H9 (cell line): ENCODE results near the gene ARHGEF6. TPM values are rescaled to one million over a fixed set of nuclear protein-coding genes. Genes with fewer than 3 reads are reported as not detected.

ENCODE experiments used
- DNase-seq: peaks from one replicate; pipeline ENCODE4 v3.0.0-alpha.2; 2017
- H2AFZ ChIP-seq: one replicate; pipeline ENCODE4 v1.6.1; 2013; ENCODE audit warnings: mild to moderate bottlenecking, low read length, control low read depth, moderate library complexity
- H2AK5ac ChIP-seq: 2 replicates; pipeline ENCODE4 v1.6.1; 2013; ENCODE audit warnings: low read length, control low read depth, mixed read lengths; ENCODE audit not compliant: insufficient read length
- H2BK120ac ChIP-seq: one replicate; pipeline ENCODE4 v1.6.1; 2013; ENCODE audit warnings: low read depth, mild to moderate bottlenecking, low read length, control low read depth, inconsistent platforms; ENCODE audit not compliant: poor library complexity, severe bottlenecking
- H2BK12ac ChIP-seq: 2 replicates; pipeline ENCODE4 v1.6.1; 2013; ENCODE audit warnings: low read length, control low read depth, mixed read lengths, low read depth; ENCODE audit not compliant: insufficient read length
- H2BK15ac ChIP-seq: 2 replicates; pipeline ENCODE4 v1.6.1; 2013; ENCODE audit warnings: low read depth, low read length, control low read depth
- H2BK20ac ChIP-seq: one replicate; pipeline ENCODE4 v1.6.1; 2013; ENCODE audit warnings: low read depth, mild to moderate bottlenecking, low read length, control low read depth, inconsistent platforms; ENCODE audit not compliant: poor library complexity, severe bottlenecking
- H2BK5ac ChIP-seq: 2 replicates; pipeline ENCODE4 v1.6.1; 2013; ENCODE audit warnings: low read length, control low read depth, mixed read lengths; ENCODE audit not compliant: insufficient read length
- H3K14ac ChIP-seq: 2 replicates; pipeline ENCODE4 v1.6.1; 2013; ENCODE audit warnings: low read length, control low read depth; ENCODE audit not compliant: insufficient read depth
- H3K18ac ChIP-seq: 2 replicates; pipeline ENCODE4 v1.6.1; 2013; ENCODE audit warnings: low read depth, mild to moderate bottlenecking, mixed read lengths, low read length, control low read depth; ENCODE audit not compliant: insufficient read length
- H3K23ac ChIP-seq: 2 replicates; pipeline ENCODE4 v1.6.1; 2013; ENCODE audit warnings: low read length, control low read depth, mixed read lengths, low read depth; ENCODE audit not compliant: insufficient read length
- H3K23me2 ChIP-seq: 2 replicates; pipeline ENCODE4 v1.6.1; 2013; ENCODE audit warnings: low read depth, mild to moderate bottlenecking, mixed read lengths, low read length, control low read depth; ENCODE audit not compliant: insufficient read length, poor library complexity, severe bottlenecking
- H3K27ac ChIP-seq: 2 replicates; pipeline ENCODE4 v1.5.1; 2013; ENCODE audit warnings: low read length, control low read depth, mixed read lengths, low read depth; ENCODE audit not compliant: insufficient read length
- H3K27me3 ChIP-seq: 2 replicates; pipeline ENCODE4 v1.6.1; 2013; ENCODE audit warnings: low read length, control low read depth, inconsistent platforms; ENCODE audit not compliant: insufficient read depth
- H3K4ac ChIP-seq: 2 replicates; pipeline ENCODE4 v1.6.1; 2013; ENCODE audit warnings: low read depth, mild to moderate bottlenecking, control low read depth, inconsistent platforms, low read length, moderate library complexity
- H3K4me1 ChIP-seq: 2 replicates; pipeline ENCODE4 v1.6.1; 2013; ENCODE audit warnings: low read length, control low read depth, inconsistent platforms; ENCODE audit not compliant: insufficient read depth
- H3K4me2 ChIP-seq: 2 replicates; pipeline ENCODE4 v1.6.1; 2013; ENCODE audit warnings: low read length, control low read depth, mixed read lengths; ENCODE audit not compliant: insufficient read length, insufficient read depth
- H3K56ac ChIP-seq: 2 replicates; pipeline ENCODE4 v1.6.1; 2013; ENCODE audit warnings: low read depth, mild to moderate bottlenecking, mixed read lengths, low read length, control low read depth; ENCODE audit not compliant: insufficient read length
- H3K79me1 ChIP-seq: 2 replicates; pipeline ENCODE4 v1.6.1; 2013; ENCODE audit warnings: low read depth, mild to moderate bottlenecking, moderate library complexity, low read length, control low read depth, inconsistent platforms; ENCODE audit not compliant: insufficient read depth, poor library complexity, severe bottlenecking
- H3K79me2 ChIP-seq: 2 replicates; pipeline ENCODE4 v1.6.1; 2013; ENCODE audit warnings: low read length, control low read depth, inconsistent platforms; ENCODE audit not compliant: insufficient read depth
- H3K9ac ChIP-seq: 2 replicates; pipeline ENCODE4 v1.6.1; 2013; ENCODE audit warnings: low read length, control low read depth, mixed read lengths; ENCODE audit not compliant: insufficient read length; ENCODE audit errors: extremely low read depth
- H3K9me3 ChIP-seq: one replicate; pipeline ENCODE4 v1.6.1; 2013; ENCODE audit warnings: low read depth, low read length, inconsistent platforms; ENCODE audit not compliant: control insufficient read depth
- H3T11ph ChIP-seq: one replicate; pipeline ENCODE4 v1.6.1; 2013; ENCODE audit warnings: mild to moderate bottlenecking, low read length, control low read depth, inconsistent platforms
- H4K20me1 ChIP-seq: one replicate; pipeline ENCODE4 v1.6.1; 2013; ENCODE audit not compliant: control insufficient read depth, insufficient read length, insufficient read depth
- H4K5ac ChIP-seq: 2 replicates; pipeline ENCODE4 v1.6.1; 2013; ENCODE audit warnings: low read depth, mild to moderate bottlenecking, mixed read lengths, low read length, control low read depth; ENCODE audit not compliant: insufficient read length
- H4K8ac ChIP-seq: replicated peaks from 2 replicates; pipeline ENCODE4 v1.6.1; 2013; ENCODE audit warnings: low read length, control low read depth, mixed read lengths, low read depth; ENCODE audit not compliant: insufficient read length
- H4K91ac ChIP-seq: 2 replicates; pipeline ENCODE4 v1.6.1; 2013; ENCODE audit warnings: low read depth, mild to moderate bottlenecking, moderate library complexity, mixed read lengths, low read length, control low read depth; ENCODE audit not compliant: insufficient read length
- H3K27ac Mint-ChIP-seq, 3 experiments: 2 replicates in 2 of 3; 3 replicates in 1 of 3; pipeline ENCODE4 v1.8.0; 2020 to 2021; ENCODE audit warnings: mixed read lengths in 3 of 3, mild to moderate bottlenecking in 1 of 3, moderate library complexity in 1 of 3
- H3K27me3 Mint-ChIP-seq: 2 replicates; pipeline ENCODE4 v1.8.0; 2021; ENCODE audit warnings: low read depth, mild to moderate bottlenecking, moderate library complexity, mixed read lengths
- H3K36me3 Mint-ChIP-seq, 3 experiments: 2 replicates in 2 of 3; 3 replicates in 1 of 3; pipeline ENCODE4 v1.8.0; 2020 to 2021; ENCODE audit warnings: low read depth in 3 of 3, mixed read lengths in 3 of 3; ENCODE audit not compliant: insufficient read depth in 1 of 3
- H3K4me1 Mint-ChIP-seq, 2 experiments: 2 replicates each; pipeline ENCODE4 v1.8.0; 2020; ENCODE audit warnings: mixed read lengths in 2 of 2
- H3K4me3 Mint-ChIP-seq, 2 experiments: 2 replicates in 1 of 2; 3 replicates in 1 of 2; pipeline ENCODE4 v1.8.0; 2020 to 2021; ENCODE audit warnings: mild to moderate bottlenecking in 2 of 2, mixed read lengths in 2 of 2, moderate library complexity in 1 of 2
- H3K9me3 Mint-ChIP-seq, 2 experiments: 2 replicates in 1 of 2; 3 replicates in 1 of 2; pipeline ENCODE4 v1.8.0; 2020; ENCODE audit warnings: mild to moderate bottlenecking in 2 of 2, mixed read lengths in 2 of 2, moderate library complexity in 1 of 2
- WGBS: extraction: QIAGEN DNeasy Blood & Tissue Kit; methylation state at CpG from one replicate; pipeline ENCODE4 v1.1.7; 2013; ENCODE audit warnings: missing lambda C conversion rate, low lambda C conversion rate, mixed read lengths; ENCODE audit not compliant: insufficient read length; ENCODE audit errors: extremely low coverage; 5-methylcytosine and 5-hydroxymethylcytosine counted together
- total RNA-seq: library from RNA; stranded (reverse); gene quantifications from 2 replicates; pipeline ENCODE4 v1.2.1, GENCODE V29; 2021
- TF ChIP-seq, protein P1 (sequence below): fragments of 200-600 bp; sonication (generic); conservative IDR thresholded peaks from 3 replicates; pipeline ENCODE4 v1.8.0; 2021; ENCODE audit warnings: antibody characterized with exemption, mild to moderate bottlenecking

The ARHGEF6 gene
- total RNA-seq, 1 experiment from 2014 or later: 3.6 TPM

- no peak overlapping the region for H3K56ac ChIP-seq
- H3K79me2 ChIP-seq: no peaks in the 10 kb centered on the region
- Mint-ChIP-seq H3K9me3 (peaks cover 56 to 61% of the 10 kb centered on the region in 2 experiments), H3K4me1 (no peaks in the 10 kb centered on the region), H3K27ac (no peak overlapping the region), H3K27me3 (peaks cover 3% of the 10 kb centered on the region; the same call in 1 of the 2 replicates), H3K4me3 (no peak overlapping the region), H3K36me3 (peaks cover 0 to 9% (median 3%) of the 10 kb centered on the region in 3 experiments; a peak in 5 of 7 replicates)
- no peak overlapping the region for H2BK12ac ChIP-seq
- no peak overlapping the region for H3K4me2 ChIP-seq
- H3K23me2 ChIP-seq: no peaks in the 10 kb centered on the region
- no peak overlapping the region for H3K9ac ChIP-seq
- H3K9me3 ChIP-seq: peaks cover 65% of the 10 kb centered on the region
- no peak overlapping the region for H3K4ac ChIP-seq
- H3K14ac ChIP-seq: no peak overlapping the region
- no peak overlapping the region for H2AK5ac ChIP-seq
- no peak overlapping the region for H3T11ph ChIP-seq
- H2AFZ ChIP-seq: no peak overlapping the region
- WGBS: no CpG with 5 or more reads among the region's 1 CpG
- no peaks in the 10 kb centered on the region for H3K79me1 ChIP-seq
- no peak overlapping the region for H3K27ac ChIP-seq
- H4K91ac ChIP-seq: no peak overlapping the region
- no peaks in the 10 kb centered on the region for H4K20me1 ChIP-seq
- H3K27me3 ChIP-seq: no peaks in the 10 kb centered on the region
- H3K23ac ChIP-seq: no peak overlapping the region
- no peak overlapping the region for H2BK120ac ChIP-seq
- H4K8ac ChIP-seq: no peak overlapping the region
- DNase-seq: no peak
- no peaks in the 10 kb centered on the region for H3K4me1 ChIP-seq
- H3K18ac ChIP-seq: no peak overlapping the region
- no peak overlapping the region for H2BK5ac ChIP-seq
- no peak overlapping the region for H2BK15ac ChIP-seq
- H4K5ac ChIP-seq: no peak overlapping the region
- H2BK20ac ChIP-seq: no peak overlapping the region
- TF ChIP-seq, protein P1, sequence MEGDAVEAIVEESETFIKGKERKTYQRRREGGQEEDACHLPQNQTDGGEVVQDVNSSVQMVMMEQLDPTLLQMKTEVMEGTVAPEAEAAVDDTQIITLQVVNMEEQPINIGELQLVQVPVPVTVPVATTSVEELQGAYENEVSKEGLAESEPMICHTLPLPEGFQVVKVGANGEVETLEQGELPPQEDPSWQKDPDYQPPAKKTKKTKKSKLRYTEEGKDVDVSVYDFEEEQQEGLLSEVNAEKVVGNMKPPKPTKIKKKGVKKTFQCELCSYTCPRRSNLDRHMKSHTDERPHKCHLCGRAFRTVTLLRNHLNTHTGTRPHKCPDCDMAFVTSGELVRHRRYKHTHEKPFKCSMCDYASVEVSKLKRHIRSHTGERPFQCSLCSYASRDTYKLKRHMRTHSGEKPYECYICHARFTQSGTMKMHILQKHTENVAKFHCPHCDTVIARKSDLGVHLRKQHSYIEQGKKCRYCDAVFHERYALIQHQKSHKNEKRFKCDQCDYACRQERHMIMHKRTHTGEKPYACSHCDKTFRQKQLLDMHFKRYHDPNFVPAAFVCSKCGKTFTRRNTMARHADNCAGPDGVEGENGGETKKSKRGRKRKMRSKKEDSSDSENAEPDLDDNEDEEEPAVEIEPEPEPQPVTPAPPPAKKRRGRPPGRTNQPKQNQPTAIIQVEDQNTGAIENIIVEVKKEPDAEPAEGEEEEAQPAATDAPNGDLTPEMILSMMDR: no peak
Measured at GRCh38 chrX:136666088-136666487, 114.6 kb downstream of the ARHGEF6 start.
